ENCODE measurements around the gene ANO4.
"Not testable (repeated sequence)": the region's sequence is repeated elsewhere in the genome, so short reads cannot be mapped to it uniquely, and the experiment has no call there.

Gene ANO4

DNA sequence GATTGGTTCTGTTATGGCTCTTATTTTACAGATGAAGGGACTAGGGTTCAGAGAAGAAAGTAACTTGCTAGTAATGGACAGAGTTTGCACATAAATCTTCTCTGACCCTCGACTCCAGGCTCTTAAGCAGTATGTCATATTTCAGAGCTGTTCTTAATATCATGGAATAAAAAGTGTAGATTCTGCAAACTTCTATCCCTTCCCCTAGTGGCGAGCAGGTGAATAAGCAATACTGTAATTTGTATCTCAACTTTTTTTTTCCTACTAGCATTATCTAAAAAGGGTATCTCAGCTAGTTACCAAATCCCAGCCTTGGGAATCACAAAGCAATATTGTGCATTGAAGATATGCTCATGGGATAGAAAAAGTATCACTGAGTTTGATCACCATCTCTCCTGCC, 83.2 kb downstream of the ANO4 start:
- no peak for DNase-seq

DNA sequence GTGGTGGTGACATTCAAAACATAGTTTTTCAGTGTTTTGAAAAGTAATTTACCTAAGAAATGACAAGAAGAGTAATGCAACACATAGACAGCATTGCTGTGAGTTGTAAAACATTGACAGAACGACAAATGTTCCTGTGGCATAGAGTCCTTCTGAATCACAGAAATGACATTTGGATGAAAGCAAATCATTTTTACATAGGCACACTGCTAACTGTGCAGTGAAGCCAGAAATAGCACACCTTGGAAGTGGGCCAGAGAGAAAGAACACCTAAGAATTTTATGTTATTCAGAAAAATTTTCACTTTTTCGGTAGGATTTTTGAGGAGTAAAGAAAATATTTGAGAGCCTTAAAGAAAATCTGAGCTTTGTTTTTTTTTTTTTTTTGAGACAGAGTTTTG, 100.6 kb downstream of the ANO4 start:
- DNase-seq: no peak

DNA sequence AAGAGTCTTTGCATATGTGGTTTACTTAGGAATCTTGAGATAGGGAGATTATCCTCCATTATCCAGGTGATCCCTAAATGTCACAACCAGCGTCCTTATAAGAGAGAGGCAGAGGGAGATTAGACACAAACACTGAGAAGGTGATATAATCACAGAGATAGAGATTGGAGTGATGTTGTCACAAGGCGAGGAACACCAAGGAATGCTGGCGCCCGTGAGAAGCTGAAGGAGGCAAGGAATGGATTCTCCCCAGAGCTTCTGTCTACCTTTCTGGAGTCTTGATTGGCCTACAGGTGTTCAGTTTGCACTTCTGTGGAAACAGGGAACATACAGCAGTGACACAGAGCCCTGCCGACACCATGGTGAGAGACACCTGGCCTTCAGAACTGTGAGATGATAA, 101.6 kb downstream of the ANO4 start:
- no peak for DNase-seq

DNA sequence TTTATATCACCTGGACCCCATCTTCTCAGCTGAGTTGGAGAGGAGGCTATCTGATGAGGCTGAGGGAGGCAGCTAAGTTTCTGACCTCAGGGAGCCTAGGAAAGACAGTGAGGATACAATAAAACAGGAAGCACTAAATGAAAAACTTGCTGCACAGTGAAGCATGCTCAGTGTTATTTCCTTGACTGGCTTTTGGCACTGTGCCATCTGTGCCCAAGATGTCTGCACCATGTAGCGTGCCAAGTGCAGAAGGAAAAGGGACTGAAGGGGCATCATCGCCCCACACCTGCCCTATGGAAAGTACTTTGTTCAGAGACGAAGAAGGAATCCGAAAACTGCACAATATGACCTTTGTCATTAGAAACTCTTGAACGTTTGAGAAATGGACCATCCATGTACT, 102.7 kb downstream of the ANO4 start:
- DNase-seq: no peak

DNA sequence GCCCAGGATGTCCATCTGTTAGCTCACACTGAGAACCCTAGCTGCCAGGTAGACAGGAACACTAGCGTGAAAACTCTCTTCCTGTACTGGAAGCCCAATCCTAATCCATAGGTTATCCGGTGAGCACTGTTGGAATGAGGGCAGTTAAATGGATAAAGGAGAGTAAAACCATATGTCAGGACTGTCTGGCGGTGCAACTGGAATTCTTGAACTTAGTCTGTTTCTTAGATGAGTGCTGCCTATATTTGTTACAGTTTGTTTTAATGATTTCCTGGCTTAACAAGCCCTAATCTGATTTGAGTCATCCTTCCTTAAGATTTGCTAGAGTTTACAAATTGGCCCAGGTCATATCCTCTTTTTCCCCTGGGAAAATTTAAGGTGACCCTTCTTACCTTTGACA, 104.7 kb downstream of the ANO4 start:
- DNase-seq: no peak

DNA sequence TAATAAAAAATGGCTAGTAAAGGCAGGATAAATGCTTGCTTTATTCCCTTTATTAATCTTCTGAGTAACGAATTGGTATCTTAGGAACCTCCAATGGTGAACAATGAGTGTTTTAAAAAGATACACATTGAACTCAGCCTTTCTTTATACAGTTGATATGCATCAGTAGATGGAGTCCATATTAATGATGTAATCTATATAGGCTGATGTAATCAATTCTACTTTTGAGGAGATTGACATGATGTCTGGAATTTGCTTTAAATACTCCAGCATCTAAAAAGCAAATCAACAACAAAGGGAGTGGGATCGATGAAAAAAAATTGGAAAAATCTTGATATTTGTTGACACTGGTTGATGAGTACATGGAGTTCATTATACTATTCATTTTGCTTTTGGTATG, 106.2 kb downstream of the ANO4 start:
- no peak for DNase-seq

DNA sequence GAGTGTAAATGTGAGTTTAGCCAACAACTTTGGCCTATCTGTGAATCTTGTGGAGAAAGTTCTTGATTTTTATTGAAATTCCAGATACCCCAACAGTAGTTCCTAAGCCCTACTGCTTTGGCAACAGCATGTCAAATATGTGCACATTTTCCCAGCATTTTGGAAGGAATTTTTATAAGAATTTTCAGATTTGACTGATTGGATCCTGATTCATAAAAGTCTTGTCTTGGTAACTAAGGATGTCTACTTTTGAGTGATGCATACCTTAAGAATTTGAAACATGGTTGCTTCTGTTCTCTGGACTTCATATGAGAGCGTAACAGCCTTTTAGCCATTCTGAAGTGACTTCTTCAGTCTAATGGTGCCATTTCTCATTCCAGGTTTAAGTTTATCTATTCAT, 106.7 kb downstream of the ANO4 start:
- DNase-seq: no peak

DNA sequence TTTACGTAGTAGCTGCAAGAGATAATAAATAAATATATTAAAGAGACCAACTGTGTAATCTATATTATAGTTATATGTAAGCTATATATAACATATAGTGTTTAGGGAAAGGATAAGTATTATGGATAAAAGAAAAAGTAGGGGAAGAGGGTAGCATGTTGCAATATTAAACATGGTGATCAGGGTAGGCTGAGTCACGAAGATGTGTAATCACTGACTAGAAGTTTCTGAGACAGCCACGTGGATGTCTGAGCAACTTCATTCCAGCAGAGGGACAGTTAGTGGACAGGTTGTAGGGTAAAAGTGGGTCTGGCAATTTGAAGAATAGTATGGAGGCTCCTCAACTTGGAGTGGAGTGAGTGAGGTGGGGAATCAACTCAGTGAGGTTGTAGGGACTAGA, 109.7 kb downstream of the ANO4 start:
- DNase-seq: no peak

DNA sequence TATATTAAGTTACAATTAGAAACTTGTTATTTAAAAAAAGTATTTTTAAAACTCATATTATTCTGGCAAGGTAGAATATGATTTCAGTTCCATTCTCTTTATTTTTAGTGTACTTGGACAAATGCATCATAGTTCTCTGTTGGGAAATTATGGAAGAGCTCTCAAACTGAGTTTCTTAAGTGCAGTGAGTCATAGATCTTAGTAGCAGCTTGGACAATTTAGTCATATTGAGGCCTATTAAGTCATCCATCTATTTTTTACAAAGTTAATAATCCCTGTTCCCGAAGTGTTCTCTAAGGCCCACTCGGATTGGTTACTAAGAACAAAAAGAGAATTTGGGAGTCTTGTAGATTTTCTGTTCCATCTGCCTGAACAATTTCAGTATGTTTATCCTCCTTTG, 113.9 kb downstream of the ANO4 start:
- no peak for DNase-seq

DNA sequence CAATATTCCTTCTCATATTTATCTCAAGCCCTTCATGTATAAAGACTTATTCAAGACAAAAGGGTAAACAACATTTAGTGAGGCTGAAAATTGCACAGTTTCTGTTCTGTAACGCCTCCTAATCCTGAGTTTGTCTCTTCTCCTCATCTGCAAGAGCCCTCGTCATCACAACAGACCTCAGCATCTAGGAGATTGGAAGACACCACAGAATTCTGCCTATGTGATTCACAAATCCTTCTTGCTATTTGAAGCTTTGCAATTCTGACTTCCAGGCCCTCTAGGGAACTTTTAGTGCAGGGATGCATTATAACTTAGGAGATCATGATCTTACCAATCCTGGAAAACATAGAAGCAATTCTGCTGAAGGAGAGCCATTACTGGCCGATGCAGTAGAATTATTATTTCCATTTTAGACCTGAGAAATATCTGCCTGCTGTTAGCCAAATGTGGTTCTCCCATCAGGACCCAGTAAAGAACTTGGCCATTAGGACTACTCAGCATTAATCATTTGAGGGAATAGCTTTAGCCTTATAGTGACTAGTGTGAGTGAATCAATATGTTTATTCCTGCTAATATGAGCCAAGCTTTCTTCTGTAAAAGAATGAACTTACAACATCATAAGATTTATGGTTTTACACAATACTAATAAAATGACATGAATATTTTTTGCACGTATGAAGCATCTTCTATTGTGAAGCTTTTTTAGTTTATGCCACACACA, 119.5 kb downstream of the ANO4 start:
- no peak for DNase-seq

DNA sequence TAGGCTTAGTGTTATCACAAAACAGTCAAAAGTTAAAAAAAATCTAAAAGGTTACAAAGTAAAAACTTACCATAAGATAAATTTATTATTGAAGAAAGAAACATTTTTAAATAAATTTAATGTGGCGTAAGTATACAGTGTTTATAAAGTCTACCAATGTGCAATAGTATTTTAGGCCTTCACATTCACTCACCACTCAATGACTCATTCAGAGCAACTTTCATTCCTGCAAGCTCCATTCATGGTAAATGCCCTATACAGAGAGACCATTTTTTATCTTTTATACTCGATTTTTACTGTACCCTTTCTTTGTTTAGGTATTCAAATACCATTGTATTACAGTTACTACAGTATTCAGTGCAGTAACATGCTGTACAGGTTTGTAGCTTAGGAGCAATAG, 124.5 kb downstream of the ANO4 start:
- DNase-seq: no peak

DNA sequence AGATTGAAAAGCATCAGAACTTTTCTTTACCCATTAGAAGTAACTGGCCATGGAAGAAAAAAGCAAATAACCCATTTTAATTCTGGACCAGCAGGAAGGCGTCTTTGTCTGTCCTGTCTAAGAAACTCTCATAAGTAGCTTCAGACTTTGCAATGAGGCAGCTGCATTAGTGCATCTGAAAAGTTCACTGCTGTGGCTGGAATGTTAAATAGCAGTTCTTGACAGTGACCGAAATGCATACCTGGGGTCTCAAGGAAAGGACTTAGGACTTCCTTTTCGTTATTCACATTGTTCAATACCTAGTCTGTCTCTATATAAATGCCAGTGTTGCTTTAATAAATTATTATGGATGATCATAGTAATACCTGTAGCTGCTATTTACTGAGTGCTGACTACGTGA, 125.9 kb downstream of the ANO4 start:
- DNase-seq: no peak

DNA sequence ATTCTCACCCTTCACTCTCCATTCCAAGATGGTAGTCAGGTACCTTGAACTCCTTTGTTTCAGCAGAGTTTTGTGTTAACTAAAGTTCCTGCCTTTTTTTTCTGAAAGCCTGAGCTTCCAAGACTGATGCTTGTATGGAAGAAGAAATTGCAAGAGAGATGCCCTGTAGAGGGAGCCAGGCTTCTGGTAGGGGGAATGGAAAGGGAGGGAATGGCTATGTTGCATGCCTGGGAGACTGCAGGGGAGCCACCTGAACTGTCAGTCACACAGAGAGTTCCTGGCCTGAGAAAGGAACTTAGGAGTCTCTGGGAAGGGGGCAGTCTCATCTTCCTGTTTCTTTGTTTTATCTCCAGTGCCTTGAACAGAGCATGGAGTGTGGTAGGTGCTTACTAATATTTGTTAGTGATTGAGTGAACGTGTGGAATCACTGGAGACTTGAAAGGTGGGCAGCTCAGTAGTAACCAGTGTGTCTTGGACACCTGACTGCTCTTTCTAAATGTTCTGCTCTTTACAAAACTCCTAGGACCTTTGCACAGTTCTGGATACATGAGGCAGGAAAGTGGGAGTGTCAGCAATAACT, 132.2 kb downstream of the ANO4 start:
- no peak for DNase-seq

DNA sequence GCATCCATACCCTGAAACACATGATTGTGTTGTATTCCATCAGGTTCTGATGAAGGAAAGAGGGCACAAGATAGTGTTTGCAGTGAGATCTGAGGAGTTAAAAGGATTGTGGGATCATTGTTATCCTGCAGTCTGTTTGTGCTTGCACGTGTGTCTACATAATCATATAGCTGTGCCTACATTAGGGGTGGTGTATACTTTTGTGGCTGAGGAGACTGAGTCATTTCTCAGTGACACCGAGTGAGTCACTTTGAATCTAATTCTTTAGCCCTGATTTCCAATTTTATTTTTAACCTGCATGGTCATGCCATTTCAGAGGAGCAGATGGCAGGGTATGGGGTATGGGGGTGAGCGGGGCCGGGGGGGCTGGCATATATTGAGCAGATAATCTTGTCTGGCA, 133.2 kb downstream of the ANO4 start:
- no peak for DNase-seq

DNA sequence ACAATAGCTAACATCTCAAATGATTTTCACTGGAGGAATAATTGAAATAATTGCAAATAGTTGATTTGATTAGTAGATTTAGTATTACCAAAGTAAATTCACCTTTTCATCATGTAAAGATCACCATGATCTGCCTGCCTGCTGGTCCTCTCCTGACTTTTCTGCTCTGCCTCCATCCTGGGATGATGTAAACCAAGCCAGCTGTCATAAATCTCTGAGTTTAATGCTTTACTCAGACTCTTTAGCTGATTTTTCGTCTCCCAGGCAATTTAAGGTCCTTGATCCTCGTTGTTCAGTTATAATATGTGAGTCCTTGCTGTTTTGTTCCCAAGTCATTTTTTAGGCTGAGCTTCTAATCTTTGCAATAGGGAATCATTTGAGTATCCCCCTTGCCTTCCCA, 138.0 kb downstream of the ANO4 start:
- DNase-seq: no peak

DNA sequence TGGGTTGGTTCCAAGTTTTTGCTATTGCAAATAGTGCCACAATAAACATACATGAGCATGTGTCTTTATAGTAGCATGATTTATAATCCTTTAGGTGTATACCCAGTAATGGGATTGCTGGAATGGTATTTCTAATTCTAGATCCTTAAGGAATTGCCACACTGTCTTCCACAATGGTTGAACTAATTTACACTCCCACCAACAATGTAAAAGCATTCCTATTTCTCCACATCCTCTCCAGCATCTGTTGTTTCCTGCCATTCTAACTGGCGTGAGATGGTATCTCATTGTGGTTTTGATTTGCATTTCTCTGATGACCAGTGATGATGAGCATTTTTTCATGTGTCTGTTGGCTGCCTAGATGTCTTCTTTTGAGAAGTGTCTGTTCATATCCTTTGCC, 139.0 kb downstream of the ANO4 start:
- not testable (repeated sequence) for DNase-seq

DNA sequence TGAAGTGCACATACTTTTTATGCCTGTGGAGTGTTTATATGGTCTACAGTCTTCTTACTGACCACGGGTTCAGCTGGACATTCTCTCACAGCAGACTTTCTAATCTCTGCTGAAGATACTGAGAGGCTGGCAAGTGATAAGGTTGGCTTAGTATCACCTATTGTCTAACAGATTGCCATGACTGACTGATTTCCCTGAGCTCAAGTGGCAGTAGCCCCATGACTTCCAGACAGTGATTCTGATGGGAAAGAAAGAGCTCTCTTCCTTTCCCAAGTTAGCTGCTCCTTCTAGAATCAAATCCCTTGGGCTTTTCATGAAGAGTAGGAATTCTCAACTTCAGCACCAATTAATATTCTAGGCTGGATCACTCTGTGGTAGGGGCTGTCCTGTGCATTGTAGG, 141.4 kb downstream of the ANO4 start:
- no peak for DNase-seq

DNA sequence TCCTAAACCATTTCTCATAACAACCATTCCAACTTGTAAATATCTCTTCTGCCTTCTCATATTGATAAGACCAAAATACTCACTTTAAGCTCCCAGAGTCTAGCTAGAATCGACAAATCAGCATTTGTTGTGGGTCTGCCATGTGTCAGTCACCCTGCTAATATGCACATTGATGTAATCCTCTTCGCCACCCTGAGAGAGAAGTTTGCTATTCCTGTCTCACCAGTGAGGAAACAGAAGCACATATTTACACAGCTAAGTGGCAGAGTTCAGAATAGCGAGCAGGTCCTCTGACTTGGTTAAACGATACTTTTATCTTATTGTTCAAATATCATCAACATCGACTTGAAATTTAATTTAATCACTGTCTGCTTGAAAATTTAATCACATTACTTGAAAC, 142.1 kb downstream of the ANO4 start:
- DNase-seq: no peak

DNA sequence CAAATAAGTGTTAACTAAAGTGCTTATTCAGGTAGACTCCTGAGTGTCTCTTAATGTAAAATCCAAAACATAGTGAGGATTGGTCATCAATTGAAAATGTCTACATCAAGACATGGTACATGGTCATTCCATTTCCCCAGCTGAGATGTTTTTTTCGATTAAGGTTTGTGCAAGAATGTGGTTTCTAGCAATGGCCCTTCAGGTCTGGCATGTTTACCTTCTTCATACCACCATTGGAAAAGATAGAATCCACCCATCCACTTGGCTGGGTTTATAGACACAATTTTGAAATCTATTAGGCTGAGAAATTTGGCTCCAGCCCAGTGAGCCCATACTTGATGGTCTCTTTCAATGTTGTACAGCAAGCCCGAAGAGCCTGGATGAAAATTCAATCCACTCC, 145.9 kb downstream of the ANO4 start:
- DNase-seq: no peak

DNA sequence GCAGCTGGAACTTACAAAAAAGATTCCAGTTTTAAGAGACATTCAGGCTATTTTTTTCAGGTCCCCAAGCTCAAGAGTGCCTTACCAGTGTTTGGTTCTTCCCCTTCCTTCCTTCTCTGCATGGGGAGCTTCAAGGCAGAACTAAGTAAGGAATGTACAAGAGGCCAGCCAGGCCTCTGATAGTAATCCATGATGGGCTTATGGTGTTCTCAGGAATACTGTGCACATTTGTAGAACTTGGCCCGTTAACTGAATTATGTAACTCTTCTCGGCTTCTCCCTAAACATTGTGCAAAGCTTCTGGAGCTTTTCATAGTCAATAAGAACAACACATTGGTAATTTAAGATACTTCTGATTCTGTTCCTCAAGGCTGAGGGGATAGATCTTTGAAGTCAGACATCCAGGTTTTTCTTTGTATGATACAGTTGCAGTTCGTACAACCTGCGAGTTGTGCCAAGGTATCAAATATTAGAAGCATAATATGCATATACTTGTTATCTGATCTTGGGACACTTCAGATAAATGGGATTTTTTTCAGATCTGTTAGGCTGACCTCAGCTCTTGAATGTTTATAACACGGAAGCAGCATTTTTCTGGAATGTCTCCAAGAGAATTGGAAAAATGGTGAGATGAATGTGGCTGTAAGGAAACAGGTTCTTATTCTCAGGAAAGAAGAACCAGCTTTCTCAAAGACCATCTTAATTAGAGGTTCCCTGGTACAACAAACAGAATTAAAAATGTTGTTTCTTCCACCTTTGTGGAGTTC, 148.6 kb downstream of the ANO4 start:
- DNase-seq: no peak

DNA sequence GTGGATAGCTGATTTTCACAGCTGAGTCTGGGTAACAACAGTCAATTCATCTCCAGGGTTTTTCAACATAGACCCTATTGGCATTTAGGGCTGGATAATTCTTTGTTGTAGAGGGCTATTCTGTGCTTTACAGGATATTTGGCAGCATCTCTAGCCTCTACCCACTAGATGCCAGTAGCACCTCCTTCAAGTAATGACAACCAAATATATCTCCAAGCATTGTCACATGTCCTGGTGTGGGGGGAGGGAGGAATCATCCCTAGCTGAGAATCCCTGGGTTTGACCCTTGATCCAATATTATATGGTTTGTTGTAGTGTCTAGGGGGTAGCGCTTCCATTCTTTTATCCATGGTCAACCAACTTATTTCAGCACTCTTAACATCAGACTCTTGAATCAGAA, 157.2 kb downstream of the ANO4 start:
- no peak for DNase-seq

DNA sequence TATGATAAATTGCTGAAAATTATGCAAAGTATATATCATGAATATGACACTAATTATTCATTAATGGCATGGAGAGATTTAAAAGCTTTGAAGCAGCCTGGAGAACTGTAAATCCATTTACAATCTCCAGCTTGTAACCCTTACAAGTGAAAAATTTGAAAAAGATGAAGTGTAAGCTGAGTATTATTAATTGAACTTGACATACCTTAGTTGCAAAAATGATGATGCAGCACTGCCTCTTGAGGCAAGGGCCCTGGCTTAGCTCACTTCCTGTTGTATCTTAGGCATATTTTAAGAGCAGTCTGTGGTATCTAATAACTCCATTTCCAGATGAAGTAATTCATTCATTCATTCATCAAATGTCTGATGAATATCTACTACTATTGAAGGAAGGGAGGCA, 158.6 kb downstream of the ANO4 start:
- no peak for DNase-seq

DNA sequence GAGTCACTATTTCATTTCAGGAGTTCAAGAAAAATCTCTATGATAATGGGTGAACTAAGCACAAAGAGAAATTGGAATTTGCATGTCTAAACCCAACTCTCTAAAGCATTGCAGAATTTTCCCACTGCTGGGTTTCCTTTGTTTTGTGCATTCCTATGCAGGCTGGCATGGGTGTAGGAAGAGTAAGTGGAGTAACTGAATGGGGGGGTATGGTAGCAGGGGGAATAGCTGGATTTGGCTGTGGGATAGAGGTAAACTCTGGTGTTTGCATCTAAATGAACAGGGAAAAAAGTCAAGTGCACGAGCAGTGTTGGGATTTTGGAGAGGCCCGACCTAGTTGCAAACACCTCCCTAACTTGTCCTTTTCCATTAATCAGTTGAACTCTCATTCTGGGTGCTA, 159.1 kb downstream of the ANO4 start:
- no peak for DNase-seq

DNA sequence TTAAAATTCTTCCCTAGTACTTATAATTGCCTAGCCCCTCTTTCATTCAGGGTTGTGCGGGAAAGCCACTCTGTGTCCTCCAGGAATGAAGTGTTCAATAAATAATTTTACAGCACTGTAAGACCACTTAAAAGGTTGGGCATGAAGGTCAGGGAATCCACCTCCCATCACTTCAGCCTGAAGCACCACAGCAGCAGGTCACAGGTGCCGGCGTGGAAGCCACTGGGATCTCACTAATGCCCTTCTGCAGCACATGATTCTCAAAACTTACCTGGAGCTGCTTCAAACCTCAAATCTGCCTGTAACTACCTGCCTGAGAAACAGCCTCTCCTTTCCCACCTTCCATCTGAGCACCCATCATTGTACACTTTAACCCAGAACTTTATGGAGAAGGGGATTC, 159.5 kb downstream of the ANO4 start:
- no peak for DNase-seq

DNA sequence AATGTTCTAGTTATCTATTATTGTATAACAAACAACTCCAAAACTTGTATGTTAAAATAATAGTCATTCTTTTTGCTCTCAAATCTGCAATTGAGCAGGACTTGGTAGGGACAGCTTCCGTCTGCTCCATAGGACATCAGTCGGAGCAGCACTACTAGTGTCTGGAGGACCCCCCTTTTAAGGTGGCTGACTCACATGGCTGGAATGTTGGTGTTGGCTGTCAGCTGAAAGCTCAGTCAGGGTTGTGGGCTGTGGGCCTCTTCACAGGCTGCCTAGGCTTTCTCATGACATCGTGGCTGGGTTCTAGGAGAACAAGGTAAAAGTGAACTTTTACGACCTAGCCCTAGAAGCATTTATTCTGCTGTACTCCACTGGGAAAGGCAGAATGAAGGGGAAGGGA, 160.6 kb downstream of the ANO4 start:
- DNase-seq: no peak

Measured in activated CD8-positive, alpha-beta memory T cell treated with anti-CD3 and anti-CD28 coated beads, Interleukin-2, amount 50 U/mL, for 4 hours (primary cell).